Fibroblast of pulmonary artery (primary cell): ENCODE measurements around the gene OR4K1.

ENCODE experiments used
- DNase-seq: peaks from one replicate; pipeline ENCODE4 v3.0.0-alpha.2; 2010; ENCODE audit warnings: low read depth
- H3K4me3 ChIP-seq: replicated peaks from 2 replicates; pipeline ENCODE4 v1.5.1; 2011; ENCODE audit warnings: low read depth, mild to moderate bottlenecking, control low read depth, low read length, moderate library complexity
- CTCF ChIP-seq: IDR thresholded peaks from 2 replicates; pipeline ENCODE4 v1.5.1; 2011; ENCODE audit warnings: mild to moderate bottlenecking, control low read depth, low read length, inconsistent platforms; ENCODE audit errors: missing control alignments

Gene OR4K1

GRCh38 chr14:19974844-19975243 is 44.1 kb downstream of the OR4K1 start:
- H3K4me3 ChIP-seq = no peak overlapping the region
- DNase-seq = no peak
- TF ChIP-seq CTCF = no peak

GRCh38 chr14:19975291-19975690 is 44.6 kb downstream of the OR4K1 start, which contains the start of gene OR4K15:
Gene OR4K15, plus strand, starts transcription at chr14:19975591. Its CDS starts 0 bp downstream, at chr14:19975591.
- no peak for TF ChIP-seq CTCF
- no peak for DNase-seq
- H3K4me3 ChIP-seq = no peak within 1 kb of the TSS
